Smooth muscle cell (in vitro differentiated cells): ENCODE measurements around the gene HSPBAP1. TPM values are rescaled to one million over a fixed set of nuclear protein-coding genes. Genes with fewer than 3 reads are reported as not detected.
A peak's percentile ranks its signal among the peaks of the same experiment; 100 is the strongest.

Experiments
- DNase-seq: peaks from one replicate; lab custom pipeline; 2025; ENCODE audit not compliant: unreplicated experiment; lab: John Stamatoyannopoulos, UW
- H2AFZ ChIP-seq: fragments of 200-600 bp; sonication (generic); 2 replicates; pipeline ENCODE4 v1.6.0; 2016; ENCODE audit warnings: antibody characterized with exemption, low read depth, mild to moderate bottlenecking
- H3F3A ChIP-seq: fragments of 200-600 bp; sonication (generic); 2 replicates; pipeline ENCODE4 v1.6.0; 2017; ENCODE audit warnings: antibody characterized with exemption, low read depth
- H3K27ac ChIP-seq: fragments of 200-600 bp; sonication (generic); 2 replicates; pipeline ENCODE4 v1.5.1; 2016; ENCODE audit warnings: low read depth, mild to moderate bottlenecking
- H3K27me3 ChIP-seq: fragments of 200-600 bp; sonication (generic); 2 replicates; pipeline ENCODE4 v1.6.1; 2016; ENCODE audit warnings: low read depth, mild to moderate bottlenecking
- H3K36me3 ChIP-seq: fragments of 200-600 bp; sonication (generic); 2 replicates; pipeline ENCODE4 v1.5.1; 2016; ENCODE audit warnings: low read depth
- H3K4me1 ChIP-seq: fragments of 200-600 bp; sonication (generic); 2 replicates; pipeline ENCODE4 v1.5.1; 2016; ENCODE audit warnings: low read depth
- H3K4me2 ChIP-seq: fragments of 200-600 bp; sonication (generic); 2 replicates; pipeline ENCODE4 v1.6.0; 2016; ENCODE audit warnings: mild to moderate bottlenecking
- H3K4me3 ChIP-seq: fragments of 200-600 bp; sonication (generic); 2 replicates; pipeline ENCODE4 v1.5.1; 2016; ENCODE audit warnings: mild to moderate bottlenecking
- H3K79me2 ChIP-seq: fragments of 200-600 bp; sonication (generic); 2 replicates; pipeline ENCODE4 v1.6.0; 2016; ENCODE audit warnings: low read depth, mild to moderate bottlenecking
- H3K9ac ChIP-seq: fragments of 200-600 bp; sonication (generic); 2 replicates; pipeline ENCODE4 v1.6.0; 2016; ENCODE audit warnings: low read depth
- H3K9me3 ChIP-seq: fragments of 200-600 bp; sonication (generic); replicated peaks from 2 replicates; pipeline ENCODE4 v1.5.1; 2016; ENCODE audit warnings: low read depth
- H4K20me1 ChIP-seq: fragments of 200-600 bp; sonication (generic); 2 replicates; pipeline ENCODE4 v1.6.0; 2016; ENCODE audit warnings: low read depth
- CTCF ChIP-seq: fragments of 200-600 bp; sonication (generic); IDR thresholded peaks from 2 replicates; pipeline ENCODE4 v1.5.1; 2017; ENCODE audit warnings: borderline replicate concordance, mild to moderate bottlenecking, antibody characterized with exemption; ENCODE audit not compliant: insufficient read depth, poor library complexity, severe bottlenecking
- WGBS: methylation state at CpG from one replicate; pipeline ENCODE4 v1.1.7; 2016; ENCODE audit warnings: low lambda C conversion rate; 5-methylcytosine and 5-hydroxymethylcytosine counted together
- polyA plus RNA-seq: library from polyadenylated mRNA; unstranded; fragments of >200 nt; fragmentation: Nextera tagmentation; extraction: Ambion mirVana; gene quantifications from 2 replicates; pipeline ENCODE4 v1.2.1, GENCODE V29; 2016
- total RNA-seq: library from RNA; depleted of rRNA; stranded (reverse); fragments of >200 nt; gene quantifications from 2 replicates; pipeline ENCODE4 v1.2.3, GENCODE V29; 2014

Gene HSPBAP1
- total and polyA plus RNA-seq, 2 experiments from 2014 or later = 2.7 to 3.6 TPM

- Histone ChIP-seq H3K36me3 (no peaks in the 10 kb centered on the region), H3K27me3 (no peaks in the 10 kb centered on the region), H3K9me3 (no peaks in the 10 kb centered on the region), H3K9ac (peak overlapping the region; percentile 73), H3K4me2 (peak overlapping the region; percentile 85), H3K27ac (peak overlapping the region; percentile 79), H2AFZ (peak overlapping the region; percentile 88), H3K79me2 (peaks cover 17% of the 10 kb centered on the region), H3K4me3 (peak overlapping the region; percentile 95), H3K4me1 (peaks cover 17% of the 10 kb centered on the region), H3F3A (no peaks in the 10 kb centered on the region), H4K20me1 (peaks cover 12% of the 10 kb centered on the region)
- no peak for TF ChIP-seq CTCF
- no peak for DNase-seq
- WGBS = 2% methylated on average over 6 of the region's 6 CpGs
These were observed 800 bp upstream of the HSPBAP1 start for GRCh38 chr3:122794483-122794778.

- no peak for TF ChIP-seq CTCF
- Histone ChIP-seq H3K36me3 (no peaks in the 10 kb centered on the region), H3F3A (peaks cover 5% of the 10 kb centered on the region), H3K27ac (no peak overlapping the region), H3K27me3 (no peaks in the 10 kb centered on the region), H4K20me1 (no peaks in the 10 kb centered on the region), H3K4me3 (no peak overlapping the region), H3K4me2 (no peak overlapping the region), H3K9me3 (no peaks in the 10 kb centered on the region), H3K79me2 (no peaks in the 10 kb centered on the region), H3K4me1 (peaks cover 9% of the 10 kb centered on the region), H2AFZ (no peak overlapping the region), H3K9ac (no peak overlapping the region)
- DNase-seq = no peak
- WGBS = 79% methylated on average over 11 of the region's 11 CpGs
These were observed 3.9 kb downstream of the HSPBAP1 start for GRCh38 chr3:122789585-122790273.

GRCh38 chr3:122787872-122788271 lies 5.8 kb downstream of the HSPBAP1 start:
- no peaks in the 10 kb centered on the region for H3K27me3 ChIP-seq
- no peak overlapping the region for H3K4me2 ChIP-seq
- no peaks in the 10 kb centered on the region for H3K9me3 ChIP-seq
- DNase-seq = no peak
- H3K4me3 ChIP-seq = no peak overlapping the region
- no peak overlapping the region for H3K9ac ChIP-seq
- H3K27ac ChIP-seq = no peak overlapping the region
- 90% methylated on average over 2 of the region's 2 CpGs for WGBS
- TF ChIP-seq CTCF = no peak
- H3K36me3 ChIP-seq = no peaks in the 10 kb centered on the region
- no peak overlapping the region for H2AFZ ChIP-seq
- peaks cover 1% of the 10 kb centered on the region for H3K4me1 ChIP-seq
- H3F3A ChIP-seq = peaks cover 5% of the 10 kb centered on the region
- H3K79me2 ChIP-seq = no peaks in the 10 kb centered on the region
- no peaks in the 10 kb centered on the region for H4K20me1 ChIP-seq

GRCh38 chr3:122786066-122786465 lies 7.6 kb downstream of the HSPBAP1 start:
- Histone ChIP-seq H3K4me2 (peak overlapping the region; percentile 28), H3K27ac (peak overlapping the region; percentile 60), H3K9me3 (no peaks in the 10 kb centered on the region), H4K20me1 (no peaks in the 10 kb centered on the region), H3K36me3 (no peaks in the 10 kb centered on the region), H3K4me3 (no peak overlapping the region), H3K9ac (no peak overlapping the region), H2AFZ (no peak overlapping the region), H3K27me3 (no peaks in the 10 kb centered on the region), H3K4me1 (no peaks in the 10 kb centered on the region), H3F3A (peaks cover 5% of the 10 kb centered on the region), H3K79me2 (no peaks in the 10 kb centered on the region)
- DNase-seq = no peak
- 72% methylated on average over 1 of the region's 1 CpG for WGBS
- no peak for TF ChIP-seq CTCF
